ENCODE data around the gene MFSD6. TPM values are rescaled to one million over a fixed set of nuclear protein-coding genes. Genes with fewer than 3 reads are reported as not detected.
"Not testable (repeated sequence)": the region's sequence is repeated elsewhere in the genome, so short reads cannot be mapped to it uniquely, and the experiment has no call there.

Gene MFSD6
- total RNA-seq, 4 donors from 2014 or later = 87.1 to 96.6 (median 92.4) TPM

- no peak for DNase-seq (ENCODE audit: low spot score in 2 of 2)
- H3K36me3 ChIP-seq = peaks cover 0 to 11% (median 0%) of the 10 kb centered on the region in 3 donors
- TF ChIP-seq EP300 (IDR thresholded peaks at IDR 0.05) (no peak), CTCF (IDR thresholded peaks at IDR 0.05) (no peak), POLR2A (IDR thresholded peaks at IDR 0.05) (no peak)
- H3K27me3 ChIP-seq = no peaks in the 10 kb centered on the region
- peak overlapping the region; percentile 18 to 90 (median 64) for H3K27ac ChIP-seq
- H3K9me3 ChIP-seq = no peaks in the 10 kb centered on the region
- peaks cover 0 to 45% (median 23%) of the 10 kb centered on the region in 4 donors for H3K4me1 ChIP-seq
- WGBS, 2 donors = 5 to 17% methylated on average over 5 of the region's 5 CpGs
- H3K4me3 ChIP-seq = no peak overlapping the region
Measured at GRCh38 chr2:190467575-190468083, 59.5 kb downstream of the MFSD6 start.

GRCh38 chr2:190468354-190468753, 60.2 kb downstream of the MFSD6 start:
- not testable (repeated sequence) for H3K9me3 ChIP-seq; H3K27me3 ChIP-seq; DNase-seq (ENCODE audit: low spot score in 2 of 2); H3K4me3 ChIP-seq
- Histone ChIP-seq H3K27ac (peak overlapping the region in 3 of 4 donors; percentile 37 to 90 (median 79)), H3K36me3 (peaks cover 0 to 11% (median 0%) of the 10 kb centered on the region in 3 donors), H3K4me1 (peaks cover 0 to 45% (median 23%) of the 10 kb centered on the region in 4 donors)
- WGBS, 2 donors = 78 to 94% methylated on average over 1 of the region's 1 CpG

- peak in 1 of 2 donors; percentile 61 for TF ChIP-seq EP300 (IDR thresholded peaks at IDR 0.05)
- TF ChIP-seq POLR2A (IDR thresholded peaks at IDR 0.05) = no peak
- H3K36me3 ChIP-seq = peaks cover 0 to 11% (median 0%) of the 10 kb centered on the region in 3 donors
- H3K27ac ChIP-seq = peak overlapping the region; percentile 27 to 90 (median 58)
- peak; percentile 63 to 88 for DNase-seq (ENCODE audit: low spot score in 2 of 2)
- no peaks in the 10 kb centered on the region for H3K27me3 ChIP-seq
- no peak overlapping the region for H3K4me3 ChIP-seq
- peaks cover 0 to 45% (median 23%) of the 10 kb centered on the region in 4 donors for H3K4me1 ChIP-seq
- no peaks in the 10 kb centered on the region for H3K9me3 ChIP-seq
- 28 to 31% methylated on average over 4 of the region's 4 CpGs for WGBS, 2 donors
Measured at GRCh38 chr2:190468814-190469569, 60.8 kb downstream of the MFSD6 start.

- TF ChIP-seq CTCF (IDR thresholded peaks at IDR 0.05) (no peak), EP300 (IDR thresholded peaks at IDR 0.05) (peak in 1 of 2 donors; percentile 5)
- peak overlapping the region; percentile 27 to 90 (median 58) for H3K27ac ChIP-seq
- peaks cover 0 to 45% (median 23%) of the 10 kb centered on the region in 4 donors for H3K4me1 ChIP-seq
- peaks cover 0 to 11% (median 0%) of the 10 kb centered on the region in 3 donors for H3K36me3 ChIP-seq
- DNase-seq (ENCODE audit: low spot score in 2 of 2) = no peak
- no peaks in the 10 kb centered on the region for H3K9me3 ChIP-seq
- WGBS, 2 donors = 59 to 74% methylated on average over 2 of the region's 2 CpGs
- no peak overlapping the region for H3K4me3 ChIP-seq
- H3K27me3 ChIP-seq = no peaks in the 10 kb centered on the region
Measured at GRCh38 chr2:190469771-190470170, 61.6 kb downstream of the MFSD6 start.

- DNase-seq (ENCODE audit: low spot score in 2 of 2) = no peak
- TF ChIP-seq CTCF (IDR thresholded peaks at IDR 0.05) (no peak), POLR2A (IDR thresholded peaks at IDR 0.05) (no peak), EP300 (IDR thresholded peaks at IDR 0.05) (no peak)
- Histone ChIP-seq H3K36me3 (peaks cover 0 to 11% (median 0%) of the 10 kb centered on the region in 3 donors), H3K27me3 (no peaks in the 10 kb centered on the region), H3K4me1 (peaks cover 0 to 40% (median 23%) of the 10 kb centered on the region in 4 donors), H3K9me3 (no peaks in the 10 kb centered on the region), H3K27ac (peak overlapping the region in 3 of 4 donors; percentile 37 to 90 (median 79)), H3K4me3 (no peak overlapping the region)
- 84 to 89% methylated on average over 5 of the region's 5 CpGs for WGBS, 2 donors
Measured at GRCh38 chr2:190470256-190470826, 62.2 kb downstream of the MFSD6 start.
